Measurements from ENCODE around the gene AGTPBP1. TPM values are rescaled to one million over a fixed set of nuclear protein-coding genes. Genes with fewer than 3 reads are reported as not detected.
"Not testable (repeated sequence)": the region's sequence is repeated elsewhere in the genome, so short reads cannot be mapped to it uniquely, and the experiment has no call there.

Gene AGTPBP1
- total and polyA plus RNA-seq, 12 donors: 9.7 to 87.1 (median 51.4) TPM

- no peaks in the 10 kb centered on the region for H3K4me1 ChIP-seq
- H3K27me3 ChIP-seq: no peaks in the 10 kb centered on the region
- WGBS, 2 donors: 94 to 97% methylated on average over 1 of the region's 1 CpG
- no peak for TF ChIP-seq CTCF (IDR thresholded peaks at IDR 0.05)
- no peak overlapping the region for H3K27ac ChIP-seq
- no peak overlapping the region for H3K4me3 ChIP-seq
- intact Hi-C loops (cut with DNase I): no loop called here
- ATAC-seq (no peak), DNase-seq (no peak)
- H3K36me3 ChIP-seq: peaks cover 0 to 35% (median 0%) of the 10 kb centered on the region in 9 donors
- H3K9me3 ChIP-seq: no peaks in the 10 kb centered on the region
Measured at GRCh38 chr9:85577353-85577952, 164.3 kb downstream of the AGTPBP1 start.

GRCh38 chr9:85575868-85576267, 165.9 kb downstream of the AGTPBP1 start:
- intact Hi-C loops (cut with DNase I): no loop called here
- H3K9me3 ChIP-seq: no peaks in the 10 kb centered on the region
- no peak for TF ChIP-seq CTCF (IDR thresholded peaks at IDR 0.05)
- no peaks in the 10 kb centered on the region for H3K27me3 ChIP-seq
- ATAC-seq (no peak), DNase-seq (no peak)
- H3K4me3 ChIP-seq: no peak overlapping the region
- peaks cover 0 to 35% (median 0%) of the 10 kb centered on the region in 9 donors for H3K36me3 ChIP-seq
- H3K27ac ChIP-seq: no peak overlapping the region
- H3K4me1 ChIP-seq: no peaks in the 10 kb centered on the region

- H3K4me3 ChIP-seq; H3K27ac ChIP-seq; H3K27me3 ChIP-seq; H3K4me1 ChIP-seq; ATAC-seq; DNase-seq; H3K9me3 ChIP-seq; intact Hi-C loops (cut with DNase I): not testable (repeated sequence)
- WGBS, 2 donors: 97 to 98% methylated on average over 16 to 24 of the region's 26 CpGs
- H3K36me3 ChIP-seq: peaks cover 0 to 33% (median 0%) of the 10 kb centered on the region in 9 donors
Measured at GRCh38 chr9:85573546-85573945, 168.2 kb downstream of the AGTPBP1 start.

GRCh38 chr9:85572917-85573316, 168.8 kb downstream of the AGTPBP1 start:
- H3K4me1 ChIP-seq; H3K27ac ChIP-seq; H3K27me3 ChIP-seq; H3K9me3 ChIP-seq; DNase-seq; intact Hi-C loops (cut with DNase I); ATAC-seq; H3K4me3 ChIP-seq: not testable (repeated sequence)
- peaks cover 0 to 28% (median 0%) of the 10 kb centered on the region in 9 donors for H3K36me3 ChIP-seq
- 95% methylated on average over 8 to 11 of the region's 11 CpGs for WGBS, 2 donors

- no peaks in the 10 kb centered on the region for H3K4me1 ChIP-seq
Measured at GRCh38 chr9:85569988-85570387, 171.8 kb downstream of the AGTPBP1 start.

More at GRCh38 chr9:85569988-85570387, 171.8 kb downstream of the AGTPBP1 start:
- intact Hi-C loops (cut with DNase I): no loop called here
- DNase-seq (no peak), ATAC-seq (no peak)
- TF ChIP-seq CTCF (IDR thresholded peaks at IDR 0.05): no peak
- Histone ChIP-seq H3K9me3 (no peaks in the 10 kb centered on the region), H3K4me3 (no peak overlapping the region), H3K27me3 (no peaks in the 10 kb centered on the region), H3K27ac (no peak overlapping the region), H3K36me3 (peaks cover 0 to 20% (median 0%) of the 10 kb centered on the region in 9 donors)
- 79 to 84% methylated on average over 2 of the region's 2 CpGs for WGBS, 2 donors
